C4-2B (cell line): ENCODE results near the gene HS1BP3.

Experiments used
- H3K27ac ChIP-seq: fragments of 450-650 bp; 2 replicates; pipeline ENCODE4 v1.5.1; 2017
- ZFX ChIP-seq: fragments of 450-650 bp; IDR thresholded peaks from 2 replicates; pipeline ENCODE4 v1.6.1; 2017
- TF ChIP-seq, protein P1 (sequence below): fragments of 450-650 bp; conservative IDR thresholded peaks from 2 replicates; pipeline ENCODE4 v1.5.1; 2017; ENCODE audit warnings: mild to moderate bottlenecking

Gene HS1BP3

DNA sequence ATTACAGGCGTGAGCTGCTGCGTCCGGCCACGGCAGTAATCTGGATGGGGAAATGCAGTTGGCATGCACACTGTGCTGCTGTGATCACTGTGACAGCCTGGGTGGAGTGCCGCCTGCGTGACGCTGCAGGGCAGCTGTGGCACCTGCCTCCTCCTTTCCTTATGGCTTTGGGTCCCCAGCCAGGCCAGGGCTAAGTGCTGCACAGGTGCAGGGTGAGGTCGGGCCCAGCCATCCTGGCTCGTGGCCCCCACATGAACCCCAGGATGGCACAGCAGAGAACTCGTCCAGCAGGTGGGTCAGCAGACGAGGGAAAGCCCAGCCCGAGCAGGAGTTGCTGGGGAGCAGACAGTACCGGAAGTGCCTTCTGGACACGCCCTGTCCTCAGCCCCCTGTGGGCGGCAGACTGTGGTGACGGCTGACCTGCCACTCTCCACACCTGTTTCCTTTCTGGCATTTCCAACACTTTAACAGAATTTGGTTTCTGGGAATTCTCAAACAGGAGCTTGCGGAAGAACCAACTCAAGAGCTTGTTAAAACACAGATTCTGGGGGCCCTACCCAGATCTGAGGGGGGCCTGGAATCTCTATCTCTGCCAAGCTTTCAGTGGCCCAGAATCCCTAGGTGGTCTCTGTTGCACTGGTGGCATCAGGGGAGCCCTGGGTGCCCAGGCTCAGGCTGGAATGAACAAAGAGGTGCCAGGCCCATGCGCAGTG is 16.9 kb downstream of the HS1BP3 start:
- H3K27ac ChIP-seq: no peak overlapping the region
- TF ChIP-seq ZFX: no peak
- TF ChIP-seq, protein P1, sequence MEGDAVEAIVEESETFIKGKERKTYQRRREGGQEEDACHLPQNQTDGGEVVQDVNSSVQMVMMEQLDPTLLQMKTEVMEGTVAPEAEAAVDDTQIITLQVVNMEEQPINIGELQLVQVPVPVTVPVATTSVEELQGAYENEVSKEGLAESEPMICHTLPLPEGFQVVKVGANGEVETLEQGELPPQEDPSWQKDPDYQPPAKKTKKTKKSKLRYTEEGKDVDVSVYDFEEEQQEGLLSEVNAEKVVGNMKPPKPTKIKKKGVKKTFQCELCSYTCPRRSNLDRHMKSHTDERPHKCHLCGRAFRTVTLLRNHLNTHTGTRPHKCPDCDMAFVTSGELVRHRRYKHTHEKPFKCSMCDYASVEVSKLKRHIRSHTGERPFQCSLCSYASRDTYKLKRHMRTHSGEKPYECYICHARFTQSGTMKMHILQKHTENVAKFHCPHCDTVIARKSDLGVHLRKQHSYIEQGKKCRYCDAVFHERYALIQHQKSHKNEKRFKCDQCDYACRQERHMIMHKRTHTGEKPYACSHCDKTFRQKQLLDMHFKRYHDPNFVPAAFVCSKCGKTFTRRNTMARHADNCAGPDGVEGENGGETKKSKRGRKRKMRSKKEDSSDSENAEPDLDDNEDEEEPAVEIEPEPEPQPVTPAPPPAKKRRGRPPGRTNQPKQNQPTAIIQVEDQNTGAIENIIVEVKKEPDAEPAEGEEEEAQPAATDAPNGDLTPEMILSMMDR: no peak

GRCh38 chr2:20633001-20633400 is 17.9 kb downstream of the HS1BP3 start:
- TF ChIP-seq, protein P1: no peak
- no peak for TF ChIP-seq ZFX
- H3K27ac ChIP-seq: no peak overlapping the region

GRCh38 chr2:20632446-20632990 is 18.4 kb downstream of the HS1BP3 start:
- no peak overlapping the region for H3K27ac ChIP-seq
- TF ChIP-seq, protein P1: no peak
- TF ChIP-seq ZFX: no peak

- H3K27ac ChIP-seq: no peak overlapping the region
- TF ChIP-seq, protein P1: no peak
- no peak for TF ChIP-seq ZFX
Observed at GRCh38 chr2:20631617-20632307, 19.1 kb downstream of the HS1BP3 start.

GRCh38 chr2:20630967-20631366 is 19.9 kb downstream of the HS1BP3 start:
- TF ChIP-seq, protein P1: no peak
- TF ChIP-seq ZFX: no peak
- H3K27ac ChIP-seq: no peak overlapping the region

DNA sequence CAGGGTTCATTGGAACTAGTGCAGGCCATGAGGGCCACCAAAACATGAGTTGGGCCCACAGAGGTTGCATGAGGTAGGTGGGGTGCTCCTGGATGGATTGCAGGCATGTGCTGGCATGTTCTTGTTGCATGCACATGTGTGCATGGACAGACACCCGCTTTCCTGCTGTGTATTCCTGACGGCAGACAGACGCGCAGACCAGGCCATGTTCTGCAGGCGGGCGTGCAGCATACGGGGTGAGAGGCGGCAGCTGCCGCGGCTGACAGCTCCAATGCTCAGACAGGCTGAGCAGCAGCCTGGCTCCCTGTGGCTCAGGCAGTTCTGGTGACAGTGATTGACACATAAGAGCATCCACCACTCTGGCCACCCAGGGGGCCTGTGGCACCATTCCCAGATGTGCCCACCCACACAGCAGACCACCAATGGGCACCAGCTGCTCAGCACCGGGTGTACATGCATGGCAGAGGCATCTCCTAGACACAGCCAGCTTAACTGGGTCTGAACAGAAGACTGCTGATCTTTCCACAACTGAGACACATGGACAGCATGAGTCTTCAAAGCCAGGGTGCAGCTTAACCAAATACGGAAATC is 21.2 kb downstream of the HS1BP3 start:
- no peak overlapping the region for H3K27ac ChIP-seq
- TF ChIP-seq, protein P1: no peak
- TF ChIP-seq ZFX: no peak

- no peak for TF ChIP-seq ZFX
- TF ChIP-seq, protein P1: no peak
- no peak overlapping the region for H3K27ac ChIP-seq
Observed at GRCh38 chr2:20629181-20629580, 21.7 kb downstream of the HS1BP3 start.
